ENCODE measurements around the gene UNC13A. TPM values are rescaled to one million over a fixed set of nuclear protein-coding genes. Genes with fewer than 3 reads are reported as not detected.

The UNC13A gene
- 48.5 TPM for total RNA-seq

DNA sequence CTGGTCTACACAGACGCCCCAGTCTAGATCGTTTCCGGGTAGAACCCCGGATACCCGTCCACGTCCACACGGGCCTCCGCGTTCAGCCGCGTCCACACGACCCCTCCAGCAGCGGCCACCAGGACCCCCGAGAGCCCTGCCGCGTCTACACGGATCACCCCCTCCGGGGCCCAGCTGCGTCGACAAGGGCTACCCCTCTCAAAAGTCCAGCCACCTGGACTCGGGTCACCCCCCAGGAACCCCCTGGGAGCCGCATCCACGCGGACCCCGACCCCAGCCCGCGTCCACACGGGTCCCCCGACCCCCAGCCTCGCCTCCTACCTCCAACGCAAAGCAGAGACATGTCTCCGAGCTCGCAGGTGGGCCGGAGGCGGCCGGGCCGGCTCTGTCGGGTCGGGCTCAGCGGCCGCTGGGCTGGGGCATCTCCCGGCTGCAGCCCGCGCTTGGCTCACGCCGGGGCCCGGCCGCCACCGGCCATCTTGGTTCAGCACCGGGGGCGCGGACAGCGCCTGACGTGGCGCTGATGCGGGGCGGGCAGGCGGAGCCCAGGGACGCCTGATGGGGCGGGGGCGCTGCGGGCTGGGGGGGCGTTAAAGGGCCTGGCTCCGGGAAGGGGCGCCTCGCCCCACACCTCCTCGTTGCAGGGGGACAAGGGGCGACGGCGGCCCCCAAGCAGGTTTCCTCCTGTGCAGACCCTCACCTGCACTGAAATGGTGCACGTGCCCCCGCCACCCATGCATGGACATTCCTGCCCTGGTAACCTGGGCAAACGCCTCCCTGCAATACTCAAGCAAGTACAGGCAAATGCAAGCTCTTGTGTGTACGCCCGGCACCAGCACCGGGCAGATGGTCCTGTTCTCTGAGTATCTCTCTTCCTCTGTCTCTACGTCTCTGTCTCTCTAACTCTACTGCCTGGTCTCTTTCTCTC is at the start of gene UNC13A:
TSS of gene UNC13A (minus strand) at position 498 of the 928 bp plus-strand sequence. CDS start at position 343, 155 bp downstream.

DNA sequence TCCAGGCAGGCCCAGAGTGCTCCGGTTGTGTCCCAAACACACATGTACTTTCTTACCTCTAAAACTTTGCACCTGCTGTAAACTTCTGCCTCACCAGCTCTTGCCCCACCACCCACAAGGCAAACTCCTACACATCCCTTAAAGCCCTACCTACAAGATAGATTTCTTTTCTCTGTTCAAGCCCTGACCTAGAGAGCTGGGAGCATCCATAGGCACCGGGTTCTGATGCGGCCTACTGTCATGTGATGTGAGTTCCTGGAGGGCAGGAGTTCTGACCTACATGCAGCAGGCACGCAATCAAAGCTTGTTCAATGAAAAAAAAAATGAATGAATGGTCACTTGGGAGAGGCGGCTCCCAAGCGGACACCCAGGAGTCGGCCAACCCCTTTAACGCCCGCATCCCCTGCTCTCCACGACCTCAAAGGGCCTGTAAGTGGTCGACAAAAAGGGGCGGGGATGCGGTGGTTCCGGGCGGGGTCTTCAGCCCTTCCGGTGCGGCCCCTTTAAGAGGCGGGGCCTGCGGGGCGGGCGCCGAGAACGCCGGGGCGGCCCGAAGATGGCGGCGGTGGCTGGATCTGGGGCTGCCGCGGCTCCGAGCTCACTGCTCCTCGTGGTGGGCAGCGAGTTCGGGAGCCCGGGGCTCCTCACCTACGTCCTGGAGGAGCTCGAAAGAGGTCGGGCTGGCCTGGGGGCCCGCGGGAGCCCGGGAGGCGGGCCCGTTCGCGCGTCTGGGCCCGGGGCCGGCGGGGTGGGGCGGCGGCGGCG is 31.0 kb upstream of the UNC13A start, which contains the start of gene MAP1S:
TSS of gene MAP1S (plus strand) at position 534 of the 765 bp plus-strand sequence. CDS start at position 557, 23 bp downstream.

DNA sequence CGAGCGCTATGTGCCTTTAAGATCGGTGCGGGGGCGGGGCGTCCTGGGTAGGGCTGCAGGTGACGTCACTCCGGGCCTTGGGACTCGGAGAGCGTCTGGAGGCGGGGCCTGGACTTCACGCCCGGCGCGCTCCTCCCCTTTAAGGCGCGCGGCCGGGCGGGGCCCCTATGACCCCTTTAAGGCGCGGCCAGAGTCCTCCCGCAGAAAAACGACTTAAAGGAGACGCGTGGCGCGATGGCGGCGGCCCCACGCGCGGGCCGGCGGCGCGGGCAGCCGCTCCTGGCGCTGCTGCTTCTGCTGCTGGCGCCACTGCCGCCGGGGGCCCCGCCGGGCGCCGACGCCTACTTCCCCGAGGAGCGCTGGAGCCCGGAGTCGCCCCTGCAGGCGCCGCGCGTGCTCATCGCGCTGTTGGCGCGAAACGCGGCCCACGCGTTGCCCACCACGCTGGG is 132.7 kb downstream of the UNC13A start, which contains the start of gene COLGALT1:
TSS of gene COLGALT1 (plus strand) at position 170 of the 449 bp plus-strand sequence. CDS start at position 235, 65 bp downstream.

Other genes with a start within 250 kb of the UNC13A start
- gene TMEM221, start 239.7 kb downstream of the UNC13A start, total RNA-seq = 0.63 TPM
- not detected for gene NXNL1, start 227.4 kb downstream of the UNC13A start, total RNA-seq
- 26.0 TPM for gene SLC27A1, start 217.8 kb downstream of the UNC13A start, total RNA-seq
- 51.0 TPM for gene PGLS, start 176.7 kb downstream of the UNC13A start, total RNA-seq
- 22.8 TPM for gene COLGALT1, start 132.7 kb downstream of the UNC13A start, total RNA-seq
- gene MAP1S, start 31.1 kb upstream of the UNC13A start, total RNA-seq = 41.3 TPM
- 39.1 TPM for gene FCHO1, start 63.1 kb upstream of the UNC13A start, total RNA-seq
- gene B3GNT3, start 106.8 kb upstream of the UNC13A start, total RNA-seq = not detected
- gene INSL3, start 133.2 kb upstream of the UNC13A start, total RNA-seq = not detected
- gene JAK3, start 159.6 kb upstream of the UNC13A start, total RNA-seq = 0.94 TPM
- gene RPL18A, start 171.6 kb upstream of the UNC13A start, total RNA-seq = 624 TPM
- gene SLC5A5, start 183.6 kb upstream of the UNC13A start, total RNA-seq = not detected
- gene CCDC124, start 244.7 kb upstream of the UNC13A start, total RNA-seq = 22.8 TPM

Measured in parietal lobe (tissue), 1 donor.